Upper lobe of left lung (tissue), 6 donors: Measurements from ENCODE around the gene SLC4A3. TPM values are rescaled to one million over a fixed set of nuclear protein-coding genes. Genes with fewer than 3 reads are reported as not detected.

Experiments used
- ATAC-seq, 2 donors: fragments of 200-7000 bp; cut with Tn5 transposase; one replicate each; pipeline ENCODE4 v1.9.1; 2022; ENCODE audit warnings: mild to moderate bottlenecking in 2 of 2, moderate library complexity in 2 of 2; ENCODE audit not compliant: low FRiP score in 2 of 2
- DNase-seq, 2 donors: peaks; one replicate each; pipeline ENCODE4 v3.0.0-alpha.2; 2019 to 2020
- H3K27ac ChIP-seq, 4 donors: fragments of 200-600 bp; sonication (generic); one replicate each; pipeline ENCODE4 v1.5.1; 2016 to 2019
- H3K27me3 ChIP-seq, 4 donors: fragments of 200-600 bp; sonication (generic); one replicate each; pipeline ENCODE4 v1.5.1; 2017 to 2019
- H3K36me3 ChIP-seq, 4 donors: fragments of 200-600 bp; sonication (generic); one replicate each; pipeline ENCODE4 v1.5.1; 2016 to 2019
- H3K4me1 ChIP-seq, 4 donors: fragments of 200-600 bp; sonication (generic); one replicate each; pipeline ENCODE4 v1.5.1; 2018 to 2019
- H3K4me3 ChIP-seq, 4 donors: fragments of 200-600 bp; sonication (generic); one replicate each; pipeline ENCODE4 v1.5.1; 2017 to 2019; ENCODE audit warnings: mild to moderate bottlenecking in 2 of 4, moderate library complexity in 1 of 4
- H3K9me3 ChIP-seq, 4 donors: fragments of 200-600 bp; sonication (generic); one replicate each; pipeline ENCODE4 v1.5.1; 2018 to 2019
- CTCF ChIP-seq, 6 experiments: fragments of 450-650 bp in 4 of 6; fragments of 200-600 bp in 2 of 6; sonication (generic) in 2 of 6; IDR thresholded peaks; one replicate each; pipeline ENCODE4 v1.5.1; 2016 to 2019; ENCODE audit warnings: antibody characterized with exemption in 6 of 6
- EP300 ChIP-seq, 4 donors: sonication (generic); formaldehyde crosslinking; IDR thresholded peaks; one replicate each; pipeline ENCODE4 v1.5.1; 2017; ENCODE audit warnings: antibody characterized with exemption in 4 of 4, control low read depth in 2 of 4
- POLR2A ChIP-seq, 4 donors: fragments of 450-650 bp; IDR thresholded peaks; one replicate each; pipeline ENCODE4 v1.5.1; 2016 to 2017; ENCODE audit warnings: antibody characterized with exemption in 4 of 4, mild to moderate bottlenecking in 2 of 4
- POLR2AphosphoS5 ChIP-seq, 2 donors: sonication (generic); formaldehyde crosslinking; IDR thresholded peaks; one replicate each; pipeline ENCODE4 v1.5.1; 2017; ENCODE audit warnings: antibody characterized with exemption in 2 of 2
- WGBS, 2 donors: methylation state at CpG; one replicate each; pipeline ENCODE4 v1.1.5; 2017 to 2018; 5-methylcytosine and 5-hydroxymethylcytosine counted together
- total RNA-seq, 6 donors: library from RNA; depleted of rRNA in 4 of 6; stranded (reverse); fragments of >200 nt in 4 of 6; gene quantifications; one replicate each; pipeline versions ENCODE4 v1.1.0 to v1.2.1, GENCODE V29; 2016 to 2021
- donor health status: DM: no; HTN: no; CAD: no; lungs with moderate emphysema.
- donor health status: DM: no; HTN: yes; CAD: no; lungs with severe emphysema.

SLC4A3 gene
- total RNA-seq, 6 donors from 2014 or later, result 0.30 to 14.7 (median 2.1) TPM

GRCh38 chr2:219616550-219616949, 10.9 kb upstream of the SLC4A3 start:
- TF ChIP-seq POLR2A (IDR thresholded peaks at IDR 0.05), result no peak
- no peak for TF ChIP-seq CTCF (IDR thresholded peaks at IDR 0.05)
- TF ChIP-seq POLR2AphosphoS5 (IDR thresholded peaks at IDR 0.05), result no peak
- no peak for TF ChIP-seq EP300 (IDR thresholded peaks at IDR 0.05)
- DNase-seq (no peak), ATAC-seq (no peak)
- WGBS, 2 donors, result 91 to 100% methylated on average over 1 to 4 of the region's 4 CpGs
- H3K9me3 ChIP-seq, result no peaks in the 10 kb centered on the region
- H3K27me3 ChIP-seq, result no peaks in the 10 kb centered on the region
- H3K27ac ChIP-seq, result no peak overlapping the region
- H3K4me3 ChIP-seq, result no peak overlapping the region
- peaks cover 0 to 43% (median 32%) of the 10 kb centered on the region in 4 donors for H3K36me3 ChIP-seq
- H3K4me1 ChIP-seq, result no peaks in the 10 kb centered on the region

GRCh38 chr2:219618733-219619122, 8.7 kb upstream of the SLC4A3 start:
- H3K4me1 ChIP-seq, result no peaks in the 10 kb centered on the region
- no peak overlapping the region for H3K4me3 ChIP-seq
- H3K9me3 ChIP-seq, result no peaks in the 10 kb centered on the region
- TF ChIP-seq POLR2AphosphoS5 (IDR thresholded peaks at IDR 0.05), result no peak
- TF ChIP-seq POLR2A (IDR thresholded peaks at IDR 0.05), result no peak
- TF ChIP-seq EP300 (IDR thresholded peaks at IDR 0.05), result no peak
- TF ChIP-seq CTCF (IDR thresholded peaks at IDR 0.05), result no peak
- 89 to 92% methylated on average over 3 of the region's 3 CpGs for WGBS, 2 donors
- H3K36me3 ChIP-seq, result peaks cover 0 to 30% (median 25%) of the 10 kb centered on the region in 4 donors
- no peaks in the 10 kb centered on the region for H3K27me3 ChIP-seq
- DNase-seq (no peak), ATAC-seq (no peak)
- no peak overlapping the region for H3K27ac ChIP-seq

GRCh38 chr2:219619235-219619634, 8.2 kb upstream of the SLC4A3 start:
- DNase-seq, result no peak

GRCh38 chr2:219620546-219620945, 6.9 kb upstream of the SLC4A3 start:
- Histone ChIP-seq H3K27ac (no peak overlapping the region), H3K9me3 (no peaks in the 10 kb centered on the region), H3K27me3 (no peaks in the 10 kb centered on the region), H3K36me3 (peaks cover 0 to 15% (median 9%) of the 10 kb centered on the region in 4 donors), H3K4me1 (no peaks in the 10 kb centered on the region), H3K4me3 (no peak overlapping the region)
- no peak for ATAC-seq
- DNase-seq, result no peak
- 81 to 85% methylated on average over 6 of the region's 6 CpGs for WGBS, 2 donors
- TF ChIP-seq EP300 (IDR thresholded peaks at IDR 0.05), result no peak
- no peak for TF ChIP-seq POLR2A (IDR thresholded peaks at IDR 0.05)
- no peak for TF ChIP-seq POLR2AphosphoS5 (IDR thresholded peaks at IDR 0.05)
- no peak for TF ChIP-seq CTCF (IDR thresholded peaks at IDR 0.05)

More at GRCh38 chr2:219619235-219619634, 8.2 kb upstream of the SLC4A3 start:
- no peaks in the 10 kb centered on the region for H3K4me1 ChIP-seq
- WGBS, 2 donors, result 57 to 73% methylated on average over 4 of the region's 4 CpGs
- no peak overlapping the region for H3K27ac ChIP-seq
- peaks cover 0 to 28% (median 21%) of the 10 kb centered on the region in 4 donors for H3K36me3 ChIP-seq
- H3K4me3 ChIP-seq, result no peak overlapping the region
- ATAC-seq, result no peak
- no peak for TF ChIP-seq POLR2AphosphoS5 (IDR thresholded peaks at IDR 0.05)
- no peak for TF ChIP-seq POLR2A (IDR thresholded peaks at IDR 0.05)
- no peak for TF ChIP-seq CTCF (IDR thresholded peaks at IDR 0.05)
- TF ChIP-seq EP300 (IDR thresholded peaks at IDR 0.05), result no peak
- H3K9me3 ChIP-seq, result no peaks in the 10 kb centered on the region
- no peaks in the 10 kb centered on the region for H3K27me3 ChIP-seq

GRCh38 chr2:219621935-219622334, 5.5 kb upstream of the SLC4A3 start:
- Histone ChIP-seq H3K9me3 (no peaks in the 10 kb centered on the region), H3K4me1 (peaks cover 0 to 2% (median under 1%) of the 10 kb centered on the region in 4 donors), H3K36me3 (peaks cover 0 to under 1% (median 0%) of the 10 kb centered on the region in 4 donors), H3K27ac (no peak overlapping the region), H3K4me3 (no peak overlapping the region), H3K27me3 (peaks cover 0 to 2% (median under 1%) of the 10 kb centered on the region in 4 donors)
- 74 to 76% methylated on average over 4 of the region's 4 CpGs for WGBS, 2 donors
- DNase-seq (no peak), ATAC-seq (no peak)
- TF ChIP-seq POLR2AphosphoS5 (IDR thresholded peaks at IDR 0.05) (no peak), POLR2A (IDR thresholded peaks at IDR 0.05) (no peak), CTCF (IDR thresholded peaks at IDR 0.05) (no peak), EP300 (IDR thresholded peaks at IDR 0.05) (no peak)
